Mesothelial cell of epicardium (in vitro differentiated cells): ENCODE results near the gene SEMA4D. TPM values are rescaled to one million over a fixed set of nuclear protein-coding genes. Genes with fewer than 3 reads are reported as not detected.

Experiments
- DNase-seq, 2 experiments: peaks; one replicate each; pipeline ENCODE4 v3.0.0; 2021; ENCODE audit warnings: low spot score in 2 of 2; ENCODE audit not compliant: unreplicated experiment in 2 of 2
- H3K27ac Mint-ChIP-seq: 2 replicates; pipeline ENCODE4 v1.8.0; 2021; ENCODE audit warnings: mixed read lengths
- H3K27me3 Mint-ChIP-seq: 2 replicates; pipeline ENCODE4 v1.8.0; 2021; ENCODE audit warnings: low read depth, mixed read lengths
- H3K36me3 Mint-ChIP-seq: 2 replicates; pipeline ENCODE4 v1.8.0; 2021; ENCODE audit warnings: mixed read lengths
- H3K4me1 Mint-ChIP-seq: 2 replicates; pipeline ENCODE4 v1.8.0; 2021; ENCODE audit warnings: mixed read lengths
- H3K4me3 Mint-ChIP-seq: 2 replicates; pipeline ENCODE4 v1.8.0; 2021; ENCODE audit warnings: mild to moderate bottlenecking, moderate library complexity, mixed read lengths
- H3K9me3 Mint-ChIP-seq: 2 replicates; pipeline ENCODE4 v1.8.0; 2021; ENCODE audit warnings: mixed read lengths
- CTCF ChIP-seq: fragments of 200-600 bp; sonication (generic); IDR thresholded peaks from one replicate; pipeline ENCODE4 v1.5.0; 2021; ENCODE audit warnings: antibody characterized with exemption; ENCODE audit not compliant: unreplicated experiment
- total RNA-seq: library from RNA; stranded (reverse); gene quantifications from 3 replicates; pipeline ENCODE4 v1.2.1, GENCODE V29; 2021

SEMA4D gene
- total RNA-seq, 1 donor from 2014 or later: 44.7 TPM

- DNase-seq: no peak
- peak overlapping the region; percentile 79 for H3K27ac Mint-ChIP-seq
- peaks cover 7% of the 10 kb centered on the region for H3K27me3 Mint-ChIP-seq
- H3K36me3 Mint-ChIP-seq: no peaks in the 10 kb centered on the region
- H3K4me1 Mint-ChIP-seq: peaks cover 27% of the 10 kb centered on the region
- no peak overlapping the region for H3K4me3 Mint-ChIP-seq
- no peak for TF ChIP-seq CTCF
- no peaks in the 10 kb centered on the region for H3K9me3 Mint-ChIP-seq
Observed at GRCh38 chr9:89500008-89500407, 2.1 kb upstream of the SEMA4D start.

GRCh38 chr9:89498852-89499480 lies 1.1 kb upstream of the SEMA4D start:
- no peaks in the 10 kb centered on the region for H3K36me3 Mint-ChIP-seq
- peak overlapping the region; percentile 73 for H3K4me3 Mint-ChIP-seq
- no peak for DNase-seq
- no peak overlapping the region for H3K27ac Mint-ChIP-seq
- TF ChIP-seq CTCF: no peak
- peaks cover 27% of the 10 kb centered on the region for H3K4me1 Mint-ChIP-seq
- H3K9me3 Mint-ChIP-seq: no peaks in the 10 kb centered on the region
- peaks cover 7% of the 10 kb centered on the region for H3K27me3 Mint-ChIP-seq

- no peaks in the 10 kb centered on the region for H3K36me3 Mint-ChIP-seq
- peak overlapping the region; percentile 60 for H3K27ac Mint-ChIP-seq
- no peaks in the 10 kb centered on the region for H3K9me3 Mint-ChIP-seq
- H3K27me3 Mint-ChIP-seq: peaks cover 7% of the 10 kb centered on the region
- no peak for TF ChIP-seq CTCF
- peak overlapping the region; percentile 71 for H3K4me3 Mint-ChIP-seq
- no peak for DNase-seq
- H3K4me1 Mint-ChIP-seq: peaks cover 27% of the 10 kb centered on the region
Observed at GRCh38 chr9:89497257-89497963, 503 bp downstream of the SEMA4D start.

- Mint-ChIP-seq H3K36me3 (no peaks in the 10 kb centered on the region), H3K9me3 (no peaks in the 10 kb centered on the region), H3K27me3 (peaks cover 7% of the 10 kb centered on the region), H3K4me1 (peaks cover 27% of the 10 kb centered on the region), H3K27ac (peak overlapping the region; percentile 60), H3K4me3 (peak overlapping the region; percentile 71)
- no peak for DNase-seq
- no peak for TF ChIP-seq CTCF
Observed at GRCh38 chr9:89496645-89497256, 1.2 kb downstream of the SEMA4D start.

GRCh38 chr9:89495824-89496560 lies 1.9 kb downstream of the SEMA4D start:
- no peaks in the 10 kb centered on the region for H3K9me3 Mint-ChIP-seq
- peak overlapping the region; percentile 36 for H3K27ac Mint-ChIP-seq
- no peak for DNase-seq
- H3K36me3 Mint-ChIP-seq: no peaks in the 10 kb centered on the region
- peaks cover 7% of the 10 kb centered on the region for H3K27me3 Mint-ChIP-seq
- TF ChIP-seq CTCF: no peak
- peaks cover 27% of the 10 kb centered on the region for H3K4me1 Mint-ChIP-seq
- H3K4me3 Mint-ChIP-seq: peak overlapping the region; percentile 71
